Neuronal stem cell (in vitro differentiated cells): ENCODE data around the gene TTC28.

Experiments
- DNase-seq: peaks from one replicate; pipeline ENCODE4 v3.0.0-alpha.2; 2013; ENCODE audit warnings: low spot score
- H2AFZ ChIP-seq: one replicate; pipeline ENCODE4 v1.6.1; 2013; ENCODE audit warnings: mild to moderate bottlenecking, low read length, inconsistent platforms
- H2AK5ac ChIP-seq: 2 replicates; pipeline ENCODE4 v1.6.1; 2013; ENCODE audit warnings: low read depth, mild to moderate bottlenecking, inconsistent platforms, low read length, moderate library complexity, mixed read lengths
- H2BK120ac ChIP-seq: 2 replicates; pipeline ENCODE4 v1.6.1; 2013; ENCODE audit warnings: low read depth, mild to moderate bottlenecking, inconsistent platforms, low read length, moderate library complexity, mixed read lengths
- H2BK12ac ChIP-seq: one replicate; pipeline ENCODE4 v1.6.1; 2013; ENCODE audit warnings: low read length, inconsistent platforms
- H2BK15ac ChIP-seq: 2 replicates; pipeline ENCODE4 v1.6.1; 2013; ENCODE audit warnings: mild to moderate bottlenecking, low read length, inconsistent platforms, mixed read lengths
- H2BK5ac ChIP-seq: one replicate; pipeline ENCODE4 v1.6.1; 2013; ENCODE audit warnings: inconsistent platforms, mild to moderate bottlenecking, low read length, moderate library complexity
- H3K14ac ChIP-seq: one replicate; pipeline ENCODE4 v1.6.1; 2013; ENCODE audit warnings: low read length, inconsistent platforms
- H3K18ac ChIP-seq: 2 replicates; pipeline ENCODE4 v1.6.1; 2013; ENCODE audit warnings: low read length, inconsistent platforms
- H3K23ac ChIP-seq: 2 replicates; pipeline ENCODE4 v1.6.1; 2013; ENCODE audit warnings: low read depth, mild to moderate bottlenecking, mixed read lengths, low read length, inconsistent platforms; ENCODE audit not compliant: poor library complexity
- H3K27ac ChIP-seq: replicated peaks from 3 replicates; pipeline ENCODE4 v1.5.1; 2013; ENCODE audit warnings: low read length, inconsistent platforms
- H3K27me3 ChIP-seq, 3 experiments: 2 replicates each; pipeline ENCODE4 v1.6.1; 2013; ENCODE audit warnings: low read length in 3 of 3, mild to moderate bottlenecking in 2 of 3, inconsistent platforms in 1 of 3, low read depth in 1 of 3, mixed read lengths in 1 of 3, moderate library complexity in 1 of 3; ENCODE audit not compliant: control insufficient read depth in 3 of 3, insufficient read depth in 3 of 3
- H3K36me3 ChIP-seq, 2 donors: replicated peaks in 1 of 2; 2 replicates each; pipeline ENCODE4 v1.6.1; 2013; ENCODE audit warnings: low read length in 2 of 2; ENCODE audit not compliant: control insufficient read depth in 2 of 2, insufficient read depth in 2 of 2
- H3K4ac ChIP-seq: 2 replicates; pipeline ENCODE4 v1.6.1; 2013; ENCODE audit warnings: inconsistent platforms, mild to moderate bottlenecking, low read length, moderate library complexity
- H3K4me1 ChIP-seq, 2 donors: 1 replicate in 1 of 2; 2 replicates in 1 of 2; pipeline ENCODE4 v1.6.1; 2013; ENCODE audit warnings: low read length in 2 of 2, low read depth in 1 of 2; ENCODE audit not compliant: control insufficient read depth in 2 of 2, insufficient read depth in 1 of 2
- H3K4me2 ChIP-seq: one replicate; pipeline ENCODE4 v1.6.1; 2013; ENCODE audit warnings: mild to moderate bottlenecking, low read length, inconsistent platforms; ENCODE audit not compliant: insufficient read depth, poor library complexity, severe bottlenecking
- H3K4me3 ChIP-seq, 2 donors: 2 replicates each; pipeline ENCODE4 v1.5.1; 2013; ENCODE audit warnings: low read length in 2 of 2, mild to moderate bottlenecking in 2 of 2, inconsistent platforms in 1 of 2, moderate library complexity in 1 of 2
- H3K79me1 ChIP-seq: one replicate; pipeline ENCODE4 v1.6.1; 2013; ENCODE audit warnings: low read depth, mild to moderate bottlenecking, inconsistent platforms, low read length, moderate library complexity
- H3K9ac ChIP-seq: one replicate; pipeline ENCODE4 v1.6.1; 2013; ENCODE audit warnings: mild to moderate bottlenecking, low read depth, low read length, inconsistent platforms; ENCODE audit not compliant: poor library complexity
- H3K9me3 ChIP-seq, 2 donors: replicated peaks in 1 of 2; 2 replicates each; pipeline versions ENCODE3 to v1.6.1; 2013; ENCODE audit warnings: low read length in 2 of 2, mild to moderate bottlenecking in 2 of 2, inconsistent platforms in 1 of 2, low read depth in 1 of 2, mixed read lengths in 1 of 2, moderate library complexity in 1 of 2; ENCODE audit not compliant: control insufficient read depth in 2 of 2, insufficient read depth in 1 of 2
- H4K8ac ChIP-seq: one replicate; pipeline ENCODE4 v1.6.1; 2013; ENCODE audit warnings: low read depth, mild to moderate bottlenecking, inconsistent platforms, low read length, moderate library complexity
- H4K91ac ChIP-seq: one replicate; pipeline ENCODE4 v1.6.1; 2013; ENCODE audit warnings: low read length, low read depth, mild to moderate bottlenecking, inconsistent platforms; ENCODE audit not compliant: poor library complexity
- WGBS, 2 donors: extraction: QIAGEN DNeasy Blood & Tissue Kit; methylation state at CpG; one replicate each; pipeline ENCODE4 v1.1.7; 2013; ENCODE audit warnings: missing lambda C conversion rate in 2 of 2, mixed read lengths in 1 of 2; ENCODE audit not compliant: insufficient read length in 2 of 2, insufficient replicate concordance in 1 of 2; ENCODE audit errors: extremely low coverage in 2 of 2; 5-methylcytosine and 5-hydroxymethylcytosine counted together

Gene TTC28

DNA sequence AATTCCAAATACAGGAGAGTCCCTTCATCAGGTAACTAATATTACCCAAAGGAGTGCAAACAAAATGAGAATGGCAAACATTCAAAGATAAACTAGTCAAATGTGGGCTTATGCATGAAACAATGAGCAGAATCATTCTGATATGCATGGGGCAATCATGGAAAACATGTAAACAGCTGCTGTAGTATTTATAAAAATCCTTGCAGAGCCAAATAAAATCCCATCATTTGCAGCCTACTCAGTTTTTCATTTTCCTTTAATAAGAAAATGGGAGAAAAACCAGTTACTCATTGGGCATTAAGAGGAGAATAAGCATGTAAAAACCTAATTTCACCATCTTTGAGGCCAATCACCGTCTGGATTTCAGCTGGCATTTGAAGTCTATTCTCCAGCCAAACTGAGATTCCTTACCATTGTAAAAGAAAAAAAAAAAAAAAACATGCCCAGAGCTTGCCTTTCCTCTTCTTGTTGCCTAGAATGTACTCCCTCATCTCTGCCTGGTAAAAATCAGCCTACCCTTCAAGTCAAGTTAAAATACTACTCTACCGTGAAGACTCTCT lies 249.1 kb downstream of the TTC28 start:
- Histone ChIP-seq H3K27me3 (no peaks in the 10 kb centered on the region), H2BK5ac (no peak overlapping the region), H4K91ac (no peak overlapping the region), H2AFZ (no peak overlapping the region), H3K9ac (no peak overlapping the region), H2BK12ac (no peak overlapping the region), H3K4ac (no peak overlapping the region), H3K18ac (no peak overlapping the region), H3K36me3 (peaks cover 0 to 1% of the 10 kb centered on the region in 2 donors), H3K27ac (no peak overlapping the region), H2BK120ac (no peak overlapping the region), H2AK5ac (no peak overlapping the region), H2BK15ac (no peak overlapping the region), H3K4me2 (no peak overlapping the region), H3K14ac (no peak overlapping the region), H3K4me1 (peaks cover 0 to 4% of the 10 kb centered on the region in 2 donors), H3K9me3 (no peaks in the 10 kb centered on the region), H3K23ac (no peak overlapping the region), H3K79me1 (no peaks in the 10 kb centered on the region), H4K8ac (no peak overlapping the region), H3K4me3 (no peak overlapping the region)
- DNase-seq = no peak
- WGBS, 2 donors = 100% methylated on average over 1 of the region's 2 CpGs; no CpG with 5 or more reads in 1 of the 2 donors

DNA sequence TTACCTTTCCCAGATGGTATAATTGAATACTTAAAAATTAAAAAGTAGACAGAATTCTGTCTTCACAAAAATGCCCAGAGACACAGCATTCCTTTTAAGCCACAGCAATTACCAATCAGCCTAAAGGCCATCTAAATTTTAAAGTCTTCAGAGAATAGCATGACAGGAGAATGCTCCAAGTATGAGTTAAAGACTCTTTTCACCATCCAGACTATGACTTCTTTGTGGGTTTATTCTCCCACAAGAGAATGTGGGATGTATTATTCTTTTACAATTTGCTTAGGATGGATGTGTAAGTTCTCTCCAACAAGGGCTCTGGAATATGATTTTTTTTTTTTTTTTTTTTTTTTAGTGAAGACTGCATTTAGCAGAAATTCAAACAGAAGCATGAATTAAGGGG lies 249.9 kb downstream of the TTC28 start:
- no peak for DNase-seq
- H3K9ac ChIP-seq = no peak overlapping the region
- no peak overlapping the region for H3K4me3 ChIP-seq
- no peak overlapping the region for H3K14ac ChIP-seq
- H3K23ac ChIP-seq = no peak overlapping the region
- peaks cover 0 to 4% of the 10 kb centered on the region in 2 donors for H3K4me1 ChIP-seq
- no peaks in the 10 kb centered on the region for H3K9me3 ChIP-seq
- H2AK5ac ChIP-seq = no peak overlapping the region
- H3K27ac ChIP-seq = no peak overlapping the region
- no peak overlapping the region for H3K18ac ChIP-seq
- H2BK12ac ChIP-seq = no peak overlapping the region
- H3K36me3 ChIP-seq = peaks cover 0 to 1% of the 10 kb centered on the region in 2 donors
- H3K4me2 ChIP-seq = no peak overlapping the region
- no peak overlapping the region for H2BK15ac ChIP-seq
- no peak overlapping the region for H4K91ac ChIP-seq
- H3K4ac ChIP-seq = no peak overlapping the region
- no peak overlapping the region for H4K8ac ChIP-seq
- no peaks in the 10 kb centered on the region for H3K27me3 ChIP-seq
- H3K79me1 ChIP-seq = no peaks in the 10 kb centered on the region
- H2BK5ac ChIP-seq = no peak overlapping the region
- no peak overlapping the region for H2BK120ac ChIP-seq
- H2AFZ ChIP-seq = no peak overlapping the region

DNA sequence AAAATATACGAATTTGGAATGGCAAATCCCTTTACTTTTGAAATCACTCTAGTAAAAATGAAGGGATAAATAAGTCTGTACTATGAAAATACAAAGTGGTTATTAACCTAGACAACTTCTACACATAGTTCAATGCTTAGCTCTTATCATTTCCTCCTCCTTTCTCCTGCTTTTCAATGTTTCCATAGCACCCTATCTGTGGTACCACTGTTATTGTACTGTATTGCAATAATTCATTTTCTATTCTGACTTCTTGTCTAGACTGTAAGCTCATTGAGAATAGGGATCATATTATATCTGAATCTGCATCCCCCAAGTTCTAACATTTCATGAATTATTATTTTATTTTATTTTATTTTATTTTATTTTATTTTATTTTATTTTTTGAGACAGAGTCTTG lies 251.4 kb downstream of the TTC28 start:
- no peak overlapping the region for H2BK120ac ChIP-seq
- no peak overlapping the region for H2BK5ac ChIP-seq
- no peak overlapping the region for H4K8ac ChIP-seq
- H3K4me1 ChIP-seq = peaks cover 0 to 4% of the 10 kb centered on the region in 2 donors
- no peak overlapping the region for H2BK15ac ChIP-seq
- H2AFZ ChIP-seq = no peak overlapping the region
- no peaks in the 10 kb centered on the region for H3K9me3 ChIP-seq
- no peak overlapping the region for H3K23ac ChIP-seq
- no peak overlapping the region for H2AK5ac ChIP-seq
- H3K18ac ChIP-seq = no peak overlapping the region
- H3K4ac ChIP-seq = no peak overlapping the region
- no peak overlapping the region for H3K9ac ChIP-seq
- H3K27me3 ChIP-seq = no peaks in the 10 kb centered on the region
- no peak overlapping the region for H3K4me3 ChIP-seq
- H3K36me3 ChIP-seq = peaks cover 0 to 1% of the 10 kb centered on the region in 2 donors
- H4K91ac ChIP-seq = no peak overlapping the region
- no peak for DNase-seq
- no peak overlapping the region for H3K14ac ChIP-seq
- no peak overlapping the region for H3K4me2 ChIP-seq
- no peak overlapping the region for H3K27ac ChIP-seq
- no peaks in the 10 kb centered on the region for H3K79me1 ChIP-seq
- no peak overlapping the region for H2BK12ac ChIP-seq
- no CpG with 5 or more reads among the region's 1 CpG for WGBS, 2 donors

DNA sequence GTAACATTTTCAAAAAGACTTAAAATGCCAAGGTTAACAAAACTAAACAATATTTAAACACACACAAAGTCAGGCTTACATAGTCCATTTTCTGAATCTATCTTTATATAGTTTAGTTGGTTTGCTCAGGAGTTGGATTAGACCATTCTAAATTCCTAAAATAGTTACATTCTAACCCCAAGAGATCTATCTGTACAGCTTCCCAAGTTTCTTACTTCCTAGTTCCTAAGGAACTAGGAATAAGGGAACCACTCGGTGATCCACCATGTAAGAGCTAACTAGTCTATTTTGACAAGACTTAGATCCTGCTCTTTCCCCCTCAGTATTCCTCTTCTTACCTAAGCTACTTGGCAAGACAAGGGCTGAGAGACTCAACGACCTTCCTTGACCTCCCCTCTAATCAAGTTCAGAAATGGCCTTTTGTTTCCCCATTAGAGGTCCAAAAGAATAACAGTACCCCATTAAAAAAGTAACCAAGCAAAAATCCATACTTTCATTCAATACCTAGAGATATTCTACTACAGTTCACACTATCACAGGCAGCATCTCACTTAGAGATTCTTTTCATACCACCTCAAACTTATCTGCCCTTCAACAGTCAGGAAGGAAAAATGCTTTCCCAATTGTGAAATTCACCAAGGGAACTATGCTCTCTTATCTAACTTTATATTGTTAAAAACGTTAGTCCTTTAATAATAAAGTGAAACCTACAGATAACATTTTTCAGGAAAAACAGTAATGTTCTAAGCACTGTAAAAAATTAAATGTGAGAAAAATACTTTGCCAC lies 253.1 kb downstream of the TTC28 start:
- H4K91ac ChIP-seq = no peak overlapping the region
- H3K4me3 ChIP-seq = no peak overlapping the region
- H2AK5ac ChIP-seq = no peak overlapping the region
- no peak overlapping the region for H4K8ac ChIP-seq
- H2AFZ ChIP-seq = no peak overlapping the region
- H2BK5ac ChIP-seq = no peak overlapping the region
- H3K4me2 ChIP-seq = no peak overlapping the region
- H3K36me3 ChIP-seq = no peaks in the 10 kb centered on the region
- peaks cover 0 to 2% of the 10 kb centered on the region in 2 donors for H3K4me1 ChIP-seq
- H3K23ac ChIP-seq = no peak overlapping the region
- H3K9ac ChIP-seq = no peak overlapping the region
- no peak overlapping the region for H3K27ac ChIP-seq
- no CpG with 5 or more reads among the region's 3 CpGs for WGBS, 2 donors
- H3K4ac ChIP-seq = no peak overlapping the region
- H2BK120ac ChIP-seq = no peak overlapping the region
- H2BK15ac ChIP-seq = no peak overlapping the region
- no peaks in the 10 kb centered on the region for H3K79me1 ChIP-seq
- no peak overlapping the region for H2BK12ac ChIP-seq
- no peaks in the 10 kb centered on the region for H3K27me3 ChIP-seq
- no peak overlapping the region for H3K18ac ChIP-seq
- no peaks in the 10 kb centered on the region for H3K9me3 ChIP-seq
- DNase-seq = no peak
- H3K14ac ChIP-seq = no peak overlapping the region
